ENCODE data around the gene MAG.

The MAG gene

DNA sequence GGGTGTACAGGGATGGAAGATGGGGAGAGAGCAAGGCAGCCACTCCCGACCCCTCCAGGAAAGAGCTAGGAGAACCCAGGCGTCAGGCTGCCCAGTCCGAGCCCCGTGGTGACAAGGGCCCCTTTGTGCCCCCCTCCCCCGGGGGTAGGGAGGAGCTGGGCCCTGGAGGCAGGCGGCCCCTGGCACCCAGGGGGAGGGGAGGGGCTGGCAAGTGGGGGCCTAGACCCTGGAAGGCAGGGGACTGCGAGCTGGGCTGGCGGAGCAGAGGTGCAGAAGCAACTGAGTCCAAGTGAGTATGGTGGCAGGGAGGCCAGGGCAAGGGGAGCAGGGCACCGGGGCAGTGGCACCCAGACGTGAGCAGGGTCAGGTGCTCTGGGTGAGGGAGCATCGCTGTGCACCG, at the start of gene MAG:
TSS of gene MAG (plus strand) at position 246 of the 400 bp plus-strand sequence. CDS start 3,248 bp downstream, outside the sequence.
- Histone ChIP-seq H3K4me2 (ENCODE audit: low read length) (no peak within 1 kb of the TSS), H3K4me3 (ENCODE audit: low read depth, low read length, poor library complexity, severe bottlenecking) (no peak within 1 kb of the TSS), H4K20me1 (ENCODE audit: insufficient read depth, low read length) (no peaks in the 10 kb centered on the region), H3K4me1 (ENCODE audit: insufficient read depth, low read length, severe bottlenecking) (peaks cover 31% of the 10 kb centered on the region), H2AFZ (ENCODE audit: low read length) (no peak within 1 kb of the TSS), H3K27ac (ENCODE audit: low read depth, low read length, poor library complexity, severe bottlenecking) (no peak within 1 kb of the TSS), H3K36me3 (ENCODE audit: insufficient read depth, low read length) (no peaks in the 10 kb centered on the region), H3F3A (ENCODE audit: insufficient read depth, low read length) (no peaks in the 10 kb centered on the region), H3K9ac (ENCODE audit: low read length) (no peak within 1 kb of the TSS), H3K79me2 (ENCODE audit: insufficient read depth, low read length) (no peaks in the 10 kb centered on the region), H3K9me2 (ENCODE audit: low read depth, low read length) (no peaks in the 10 kb centered on the region), H3K9me3 (ENCODE audit: low read length) (no peaks in the 10 kb centered on the region), H3K27me3 (ENCODE audit: insufficient read depth, low read length) (no peaks in the 10 kb centered on the region; the same call in 1 of the 2 replicates)
- TF ChIP-seq, protein P1, sequence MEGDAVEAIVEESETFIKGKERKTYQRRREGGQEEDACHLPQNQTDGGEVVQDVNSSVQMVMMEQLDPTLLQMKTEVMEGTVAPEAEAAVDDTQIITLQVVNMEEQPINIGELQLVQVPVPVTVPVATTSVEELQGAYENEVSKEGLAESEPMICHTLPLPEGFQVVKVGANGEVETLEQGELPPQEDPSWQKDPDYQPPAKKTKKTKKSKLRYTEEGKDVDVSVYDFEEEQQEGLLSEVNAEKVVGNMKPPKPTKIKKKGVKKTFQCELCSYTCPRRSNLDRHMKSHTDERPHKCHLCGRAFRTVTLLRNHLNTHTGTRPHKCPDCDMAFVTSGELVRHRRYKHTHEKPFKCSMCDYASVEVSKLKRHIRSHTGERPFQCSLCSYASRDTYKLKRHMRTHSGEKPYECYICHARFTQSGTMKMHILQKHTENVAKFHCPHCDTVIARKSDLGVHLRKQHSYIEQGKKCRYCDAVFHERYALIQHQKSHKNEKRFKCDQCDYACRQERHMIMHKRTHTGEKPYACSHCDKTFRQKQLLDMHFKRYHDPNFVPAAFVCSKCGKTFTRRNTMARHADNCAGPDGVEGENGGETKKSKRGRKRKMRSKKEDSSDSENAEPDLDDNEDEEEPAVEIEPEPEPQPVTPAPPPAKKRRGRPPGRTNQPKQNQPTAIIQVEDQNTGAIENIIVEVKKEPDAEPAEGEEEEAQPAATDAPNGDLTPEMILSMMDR (IDR thresholded peaks at IDR 0.05; ENCODE audit: low read length): no peak
- no peak for TF ChIP-seq EZH2 (IDR thresholded peaks at IDR 0.05; ENCODE audit: borderline replicate concordance, low read length)

GRCh38 chr19:35246466-35247092, 45.4 kb upstream of the MAG start:
- peaks cover 7% of the 10 kb centered on the region for H3K9me3 ChIP-seq (ENCODE audit: low read length)
- H3K4me2 ChIP-seq (ENCODE audit: low read length): no peak overlapping the region
- peaks cover 10% of the 10 kb centered on the region; the same call in 1 of the 2 replicates for H3K79me2 ChIP-seq (ENCODE audit: insufficient read depth, low read length)
- H3K9me2 ChIP-seq (ENCODE audit: low read depth, low read length): no peaks in the 10 kb centered on the region
- H3K4me1 ChIP-seq (ENCODE audit: insufficient read depth, low read length, severe bottlenecking): peaks cover 21% of the 10 kb centered on the region
- H3K9ac ChIP-seq (ENCODE audit: low read length): no peak overlapping the region
- no peak for TF ChIP-seq EZH2 (IDR thresholded peaks at IDR 0.05; ENCODE audit: borderline replicate concordance, low read length)
- TF ChIP-seq, protein P1 (IDR thresholded peaks at IDR 0.05; ENCODE audit: low read length): no peak
- no peaks in the 10 kb centered on the region for H3K27me3 ChIP-seq (ENCODE audit: insufficient read depth, low read length)
- H3F3A ChIP-seq (ENCODE audit: insufficient read depth, low read length): peaks cover 9% of the 10 kb centered on the region; the same call in 1 of the 2 replicates
- H4K20me1 ChIP-seq (ENCODE audit: insufficient read depth, low read length): no peaks in the 10 kb centered on the region
- no peak overlapping the region for H2AFZ ChIP-seq (ENCODE audit: low read length)
- H3K27ac ChIP-seq (ENCODE audit: low read depth, low read length, poor library complexity, severe bottlenecking): no peak overlapping the region
- H3K36me3 ChIP-seq (ENCODE audit: insufficient read depth, low read length): peaks cover 14% of the 10 kb centered on the region
- H3K4me3 ChIP-seq (ENCODE audit: low read depth, low read length, poor library complexity, severe bottlenecking): no peak overlapping the region

- Histone ChIP-seq H3K9me2 (ENCODE audit: low read depth, low read length) (no peaks in the 10 kb centered on the region), H3K4me1 (ENCODE audit: insufficient read depth, low read length, severe bottlenecking) (peaks cover 21% of the 10 kb centered on the region), H3K4me2 (ENCODE audit: low read length) (peak overlapping the region; percentile 71), H3K9ac (ENCODE audit: low read length) (peak overlapping the region; percentile 90), H3F3A (ENCODE audit: insufficient read depth, low read length) (peaks cover 9% of the 10 kb centered on the region; the same call in 1 of the 2 replicates), H3K9me3 (ENCODE audit: low read length) (peaks cover 3% of the 10 kb centered on the region), H3K79me2 (ENCODE audit: insufficient read depth, low read length) (peaks cover 10% of the 10 kb centered on the region; the same call in 1 of the 2 replicates), H4K20me1 (ENCODE audit: insufficient read depth, low read length) (no peaks in the 10 kb centered on the region), H3K27ac (ENCODE audit: low read depth, low read length, poor library complexity, severe bottlenecking) (peak overlapping the region; percentile 81), H2AFZ (ENCODE audit: low read length) (no peak overlapping the region; the same call in 1 of the 2 replicates), H3K27me3 (ENCODE audit: insufficient read depth, low read length) (no peaks in the 10 kb centered on the region), H3K36me3 (ENCODE audit: insufficient read depth, low read length) (peaks cover 16% of the 10 kb centered on the region), H3K4me3 (ENCODE audit: low read depth, low read length, poor library complexity, severe bottlenecking) (peak overlapping the region; percentile 90)
- no peak for TF ChIP-seq EZH2 (IDR thresholded peaks at IDR 0.05; ENCODE audit: borderline replicate concordance, low read length)
- TF ChIP-seq, protein P1 (IDR thresholded peaks at IDR 0.05; ENCODE audit: low read length): peak; percentile 51
These were observed 44.2 kb upstream of the MAG start for GRCh38 chr19:35247526-35248309.

Measured in OCI-LY1 (cell line).